K562 (cell line): ENCODE measurements around the gene CORIN. TPM values are rescaled to one million over a fixed set of nuclear protein-coding genes. Genes with fewer than 3 reads are reported as not detected.

Source experiments
- ATAC-seq: fragments of 200-7000 bp; cut with Tn5 transposase; 3 replicates; pipeline ENCODE4 v1.9.1; 2020; ENCODE audit warnings: moderate library complexity
- BruUV-seq: library from RNA; stranded (reverse); fragments of 400-500 nt; replicated peaks from 2 replicates; lab custom pipeline; 2021; lab: Mats Ljungman, UMichigan
- CTCF ChIA-PET: fragments of 300-600 bp; formaldehyde crosslinking; extraction: SDS; loops from one replicate; lab custom pipeline; 2021; ENCODE audit warnings: low intra/inter-chr PET ratio; lab: Yijun Ruan, JAX
- POLR2A ChIA-PET: fragments of 300-600, 350-650 bp; sonication (Branson Sonifier 250); formaldehyde crosslinking; extraction: SDS; loops from one replicate; lab custom pipeline; 2021; ENCODE audit warnings: antibody characterized with exemption, inconsistent platforms; lab: Yijun Ruan, JAX
- DNase-seq, 4 experiments: peaks; one replicate each; pipeline versions ENCODE4 v3.0.0 to v3.0.0-alpha.2; 2011 to 2018; ENCODE audit warnings: low spot score in 3 of 4, mixed read lengths in 3 of 4; ENCODE audit errors: extremely low read depth in 1 of 4
- FAIRE-seq: peaks from 2 replicates; lab custom pipeline; 2011; peaks lifted over from hg19 to GRCh38; lab: Jason Lieb, UNC
- H2AFZ ChIP-seq: 2 replicates; pipeline ENCODE4 v1.6.0; 2011; ENCODE audit warnings: low read depth, low read length, control low read depth, inconsistent platforms
- H3K27ac ChIP-seq: fragments of 200-600 bp; 3 replicates; pipeline ENCODE4 v1.8.0; 2011; ENCODE audit warnings: low read depth, mild to moderate bottlenecking, control low read depth, inconsistent platforms, low read length, moderate library complexity, mixed read lengths; ENCODE audit errors: extremely low read depth
- H3K27me3 ChIP-seq, 2 experiments: fragments of 300-600 bp in 1 of 2; 2 replicates in 1 of 2; 3 replicates in 1 of 2; pipeline versions ENCODE4 v1.6.0 to v1.8.0; 2011; ENCODE audit warnings: inconsistent platforms in 2 of 2, low read length in 2 of 2, mild to moderate bottlenecking in 1 of 2, mixed read lengths in 1 of 2, moderate library complexity in 1 of 2; ENCODE audit not compliant: control insufficient read depth in 2 of 2, insufficient read depth in 2 of 2
- H3K36me3 ChIP-seq: fragments of 300-600 bp; 3 replicates; pipeline ENCODE4 v1.8.0; 2011; ENCODE audit warnings: mild to moderate bottlenecking, low read length, inconsistent platforms; ENCODE audit not compliant: control insufficient read depth, insufficient read depth
- H3K4me1 ChIP-seq, 2 experiments: fragments of 200-600 bp in 1 of 2; replicated peaks in 1 of 2; 2 replicates in 1 of 2; 3 replicates in 1 of 2; pipeline versions ENCODE4 v1.5.1 to v1.8.0; 2011; ENCODE audit warnings: inconsistent platforms in 2 of 2, low read length in 2 of 2, mild to moderate bottlenecking in 1 of 2, mixed read lengths in 1 of 2, moderate library complexity in 1 of 2; ENCODE audit not compliant: control insufficient read depth in 2 of 2, insufficient read depth in 2 of 2
- H3K4me2 ChIP-seq: 2 replicates; pipeline ENCODE4 v1.6.1; 2011; ENCODE audit warnings: low read length, control low read depth, inconsistent platforms, mixed read lengths; ENCODE audit not compliant: insufficient read depth
- H3K4me3 ChIP-seq: fragments of 200-600 bp; sonication (generic), shearing (Covaris generic); 2 replicates; pipeline ENCODE4 v1.5.1; 2016; ENCODE audit warnings: control low read depth, inconsistent platforms
- H3K79me2 ChIP-seq: fragments of 200-600 bp; 3 replicates; pipeline ENCODE4 v1.8.0; 2011; ENCODE audit warnings: low read length, inconsistent platforms; ENCODE audit not compliant: control insufficient read depth, insufficient read depth
- H3K9ac ChIP-seq, 2 experiments: 2 replicates each; pipeline versions ENCODE4 v1.6.0 to v1.6.1; 2011; ENCODE audit warnings: low read depth in 2 of 2, low read length in 2 of 2, control low read depth in 1 of 2, inconsistent platforms in 1 of 2, mild to moderate bottlenecking in 1 of 2, mixed read lengths in 1 of 2; ENCODE audit not compliant: insufficient read depth in 1 of 2
- H3K9me1 ChIP-seq: one replicate; pipeline ENCODE4 v1.6.0; 2011; ENCODE audit warnings: inconsistent platforms, mild to moderate bottlenecking, low read length, moderate library complexity; ENCODE audit not compliant: control insufficient read depth, insufficient read depth
- H3K9me3 ChIP-seq: replicated peaks from 2 replicates; pipeline ENCODE4 v1.5.1; 2011; ENCODE audit warnings: low read depth, low read length, inconsistent platforms; ENCODE audit not compliant: control insufficient read depth, insufficient read depth
- H4K20me1 ChIP-seq: replicated peaks from 2 replicates; pipeline ENCODE4 v1.6.1; 2011; ENCODE audit warnings: low read length, inconsistent platforms, mixed read lengths; ENCODE audit not compliant: control insufficient read depth, insufficient read depth
- ATF7 ChIP-seq: fragments of 450-650 bp; IDR thresholded peaks from 2 replicates; pipeline ENCODE4 v1.7.1; 2014; ENCODE audit warnings: mild to moderate bottlenecking, moderate library complexity
- CCAR2 ChIP-seq: fragments of 200-400 bp; formaldehyde crosslinking; IDR thresholded peaks from 2 replicates; pipeline ENCODE4 v1.6.1; 2017; ENCODE audit warnings: mild to moderate bottlenecking, low read depth, low read length
- EZH2 ChIP-seq: IDR thresholded peaks from 2 replicates; pipeline ENCODE4 v1.6.1; 2012; ENCODE audit warnings: low read depth, mild to moderate bottlenecking, inconsistent platforms, low read length, borderline replicate concordance
- FOXJ3 ChIP-seq: sonication (generic); formaldehyde crosslinking; IDR thresholded peaks from 2 replicates; pipeline ENCODE4 v1.4.0; 2020; ENCODE audit warnings: mild to moderate bottlenecking, missing genetic modification reagents
- FOXK2 ChIP-seq, 2 experiments: fragments of 450-650 bp; IDR thresholded peaks in 1 of 2; conservative IDR thresholded peaks in 1 of 2; 2 replicates each; pipeline ENCODE4 v1.6.1; 2016; ENCODE audit warnings: low read depth in 2 of 2, mild to moderate bottlenecking in 1 of 2
- KLF6 ChIP-seq: fragments of 250-450 bp; sonication (Bioruptor Pico); IDR thresholded peaks from 2 replicates; pipeline ENCODE4 v1.4.0; 2020; ENCODE audit warnings: mild to moderate bottlenecking, moderate library complexity, borderline replicate concordance
- NFE2 ChIP-seq: IDR thresholded peaks from 2 replicates; pipeline ENCODE4 v1.6.1; 2014; ENCODE audit warnings: antibody characterized with exemption, low read depth
- OTX1 ChIP-seq: fragments of 450-650 bp; formaldehyde crosslinking; IDR thresholded peaks from 2 replicates; pipeline ENCODE4 v1.4.0; 2022; ENCODE audit warnings: mild to moderate bottlenecking
- SMC3 ChIP-seq: conservative IDR thresholded peaks from 2 replicates; pipeline ENCODE4 v1.6.1; 2011; ENCODE audit warnings: low read depth, low read length, improper control_type of control experiment; ENCODE audit not compliant: insufficient read depth
- ZBTB43 ChIP-seq: sonication (generic); formaldehyde crosslinking; IDR thresholded peaks from 2 replicates; pipeline ENCODE4 v1.8.0; 2023; ENCODE audit warnings: mild to moderate bottlenecking, missing genetic modification reagents
- ZBTB9 ChIP-seq: fragments of 450-650 bp; formaldehyde crosslinking; IDR thresholded peaks from 2 replicates; pipeline ENCODE4 v1.4.0; 2020; ENCODE audit warnings: mild to moderate bottlenecking, moderate library complexity
- ZNF431 ChIP-seq: sonication (generic); formaldehyde crosslinking; IDR thresholded peaks from 2 replicates; pipeline ENCODE4 v1.8.0; 2022; ENCODE audit warnings: mild to moderate bottlenecking, missing genetic modification reagents
- ZNF79 ChIP-seq: fragments of 250-450 bp; sonication (Bioruptor Pico); IDR thresholded peaks from 2 replicates; pipeline ENCODE4 v1.4.0; 2020; ENCODE audit warnings: low read depth, mild to moderate bottlenecking, moderate library complexity
- WGBS: fragments of 100-300 bp; shearing (Covaris generic); methylation state at CpG from one replicate; pipeline ENCODE4 v1.1.6; 2016; ENCODE audit warnings: low coverage, mixed read lengths; ENCODE audit not compliant: insufficient coverage; ENCODE audit errors: missing lambda C conversion rate; 5-methylcytosine and 5-hydroxymethylcytosine counted together
- in situ Hi-C: fragments of 300-500 bp; cut with MboI; formaldehyde crosslinking; loops from 4 replicates; pipeline ENCODE4 v1.15.0; 2018; ENCODE audit warnings: inconsistent platforms, mixed read lengths
- intact Hi-C: fragments of 100-400 bp; cut with micrococcal nuclease; formaldehyde crosslinking; loops from 2 replicates; pipeline ENCODE4 v1.14.2; 2022
- polyA plus RNA-seq, 8 experiments: library from polyadenylated mRNA; depleted of rRNA in 4 of 8; stranded (reverse) in 5 of 8; unstranded in 3 of 8; fragments of >200 nt; fragmentation: Nextera tagmentation in 2 of 8; fragmentation: Illumina TruSeq in 1 of 8; extraction: Ambion mirVana in 2 of 8; extraction: Trizol in 1 of 8; gene quantifications; 2 replicates each; pipeline versions ENCODE4 v1.2.1 to v1.2.3, GENCODE V29; 2011 to 2014; ENCODE audit warnings: inconsistent platforms in 1 of 8, missing spikeins in 1 of 8
- total RNA-seq, 7 experiments: library from RNA; depleted of rRNA in 6 of 7; stranded (reverse); fragments of >200 nt in 6 of 7; fragmentation: Illumina TruSeq in 2 of 7; extraction: Trizol in 2 of 7; gene quantifications; 2 replicates each; pipeline versions ENCODE4 v1.2.1 to v1.2.3, GENCODE V29; 2011 to 2021; ENCODE audit warnings: low replicate concordance in 1 of 7

CORIN gene
- total and polyA plus RNA-seq, 9 of the 15 experiments (the other 6 are each of a cell fraction or from before 2014, with no cell fraction given): 0.04 to 0.31 (median 0.08) TPM; not detected in 4

- BruUV-seq: no TSS peak
- 0% methylated on average over 3 of the region's 3 CpGs for WGBS
- Histone ChIP-seq H3K4me1 (no peaks in the 10 kb centered on the region), H3K9me1 (no peaks in the 10 kb centered on the region), H3K9me3 (no peaks in the 10 kb centered on the region), H3K27ac (no peak overlapping the region), H3K9ac (no peak overlapping the region), H2AFZ (no peak overlapping the region), H3K4me3 (no peak overlapping the region), H4K20me1 (no peaks in the 10 kb centered on the region), H3K27me3 (no peaks in the 10 kb centered on the region), H3K36me3 (no peaks in the 10 kb centered on the region), H3K4me2 (no peak overlapping the region), H3K79me2 (no peaks in the 10 kb centered on the region)
- in situ Hi-C loops (no loop called here), intact Hi-C loops (no loop called here)
- TF ChIP-seq KLF6 (no peak), ZNF431 (CRISPR knock-in tag) (no peak), ZNF79 (CRISPR knock-in tag) (no peak)
- POLR2A ChIA-PET: no interaction called here
- no peak for DNase-seq
- FAIRE-seq: no peak
- ATAC-seq: no peak
- CTCF ChIA-PET: no interaction called here
Measured at GRCh38 chr4:47654972-47655693, 182.7 kb downstream of the CORIN start.

GRCh38 chr4:47652092-47652491 is 185.8 kb downstream of the CORIN start:
- ATAC-seq: no peak
- Histone ChIP-seq H3K27me3 (no peaks in the 10 kb centered on the region), H3K4me2 (no peak overlapping the region), H3K27ac (no peak overlapping the region), H3K4me3 (no peak overlapping the region), H3K9ac (no peak overlapping the region), H2AFZ (no peak overlapping the region), H3K4me1 (no peaks in the 10 kb centered on the region), H4K20me1 (no peaks in the 10 kb centered on the region), H3K79me2 (no peaks in the 10 kb centered on the region), H3K9me1 (no peaks in the 10 kb centered on the region), H3K36me3 (no peaks in the 10 kb centered on the region), H3K9me3 (no peaks in the 10 kb centered on the region)
- no peak for FAIRE-seq
- in situ Hi-C loops (no loop called here), intact Hi-C loops (no loop called here)
- CTCF ChIA-PET: no interaction called here
- 0% methylated on average over 2 of the region's 2 CpGs for WGBS
- no TSS peak for BruUV-seq
- POLR2A ChIA-PET: no interaction called here
- DNase-seq: no peak
- TF ChIP-seq ZBTB43 (CRISPR knock-in tag) (no peak), EZH2 (no peak), FOXJ3 (CRISPR knock-in tag) (no peak), SMC3 (no peak), ZBTB9 (CRISPR knock-in tag) (no peak), ATF7 (no peak), OTX1 (CRISPR knock-in tag) (no peak), CCAR2 (no peak), NFE2 (no peak), FOXK2 (conservative IDR thresholded peaks at IDR 0.05 in 1 of 2, IDR thresholded peaks at IDR 0.05 in 1 of 2; ENCODE audit: low read depth in 2 of 2) (no peak)
